ENCODE measurements around the gene IPP.
"Not testable (repeated sequence)": the region's sequence is repeated elsewhere in the genome, so short reads cannot be mapped to it uniquely, and the experiment has no call there.

The IPP gene

DNA sequence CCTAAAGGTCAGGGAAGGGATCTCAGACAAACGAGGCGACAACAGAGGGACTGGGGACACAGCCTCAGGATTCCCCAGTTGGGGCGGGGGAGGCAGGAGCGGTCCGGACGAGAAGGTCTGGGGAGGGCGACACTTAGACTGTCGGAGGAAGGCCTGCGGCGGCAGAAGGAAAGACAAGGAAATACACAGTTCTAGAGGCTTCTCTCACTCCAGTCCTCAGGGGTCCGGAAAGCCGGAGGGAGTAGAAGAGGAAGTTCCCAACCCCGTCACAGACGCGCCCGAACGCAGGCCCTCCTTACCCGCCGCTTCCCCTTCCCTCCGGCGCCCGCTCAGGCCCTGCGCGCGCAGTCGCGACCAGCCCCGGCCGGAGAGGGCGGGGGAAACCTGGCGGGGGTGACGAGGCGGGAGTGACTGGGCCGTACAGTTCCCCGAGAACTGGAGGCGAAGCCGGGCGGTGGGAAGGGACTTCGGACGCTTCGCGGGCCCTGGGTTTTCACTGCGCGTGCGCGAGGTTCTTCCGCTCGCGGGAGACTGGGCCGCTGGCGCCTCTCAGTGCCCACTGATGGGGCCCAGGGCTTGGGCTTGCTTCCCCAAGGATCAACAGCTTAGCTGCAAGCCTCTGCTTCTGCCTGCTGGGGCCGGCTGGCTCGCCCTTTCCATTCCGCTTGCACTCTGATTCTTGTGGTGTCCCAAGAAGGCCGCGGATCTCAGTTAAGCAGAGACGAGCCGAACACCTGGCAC, at the start of gene IPP:
Gene IPP, minus strand, starts transcription at position 356 of the 741 bp plus-strand sequence. CDS start 4,242 bp downstream, outside the sequence.
- FAIRE-seq = no peak

GRCh38 chr1:45796946-45797345, 46.5 kb upstream of the IPP start:
- FAIRE-seq = no peak

- FAIRE-seq = no peak
Measured at GRCh38 chr1:45796381-45796780, 45.9 kb upstream of the IPP start.

DNA sequence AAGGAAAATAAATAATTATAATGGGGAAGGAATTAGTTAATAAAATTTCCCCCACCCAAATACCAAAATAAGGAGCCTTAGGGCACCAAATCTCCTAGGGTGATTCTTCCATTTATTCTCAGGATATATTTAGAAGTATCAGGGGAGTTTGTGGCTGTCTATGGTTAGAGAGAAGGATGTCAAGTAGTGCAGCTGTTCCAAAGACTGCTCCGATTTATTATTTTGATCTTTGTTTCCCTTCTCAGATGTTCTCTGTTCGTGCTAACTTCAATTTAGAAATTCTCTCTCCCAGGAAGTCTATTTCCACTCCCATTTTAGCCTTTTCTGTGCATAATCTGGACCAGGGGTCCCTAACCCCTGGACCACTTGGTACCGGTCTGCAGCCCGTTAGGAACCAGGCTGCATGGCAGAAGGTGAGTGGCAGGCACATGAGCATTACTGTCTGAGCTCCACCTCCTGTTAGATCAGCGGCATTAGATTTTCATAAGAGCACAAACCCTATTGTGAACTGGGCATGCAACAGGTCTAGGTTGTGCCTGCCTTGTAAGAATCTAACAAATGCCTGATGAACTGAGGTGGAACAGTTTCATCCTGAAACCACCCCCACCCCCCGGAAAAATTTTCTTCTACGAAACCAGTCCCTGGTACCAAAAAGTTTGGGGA, 43.6 kb upstream of the IPP start:
- FAIRE-seq = no peak

- FAIRE-seq = no peak
Measured at GRCh38 chr1:45792744-45793143, 42.3 kb upstream of the IPP start.

DNA sequence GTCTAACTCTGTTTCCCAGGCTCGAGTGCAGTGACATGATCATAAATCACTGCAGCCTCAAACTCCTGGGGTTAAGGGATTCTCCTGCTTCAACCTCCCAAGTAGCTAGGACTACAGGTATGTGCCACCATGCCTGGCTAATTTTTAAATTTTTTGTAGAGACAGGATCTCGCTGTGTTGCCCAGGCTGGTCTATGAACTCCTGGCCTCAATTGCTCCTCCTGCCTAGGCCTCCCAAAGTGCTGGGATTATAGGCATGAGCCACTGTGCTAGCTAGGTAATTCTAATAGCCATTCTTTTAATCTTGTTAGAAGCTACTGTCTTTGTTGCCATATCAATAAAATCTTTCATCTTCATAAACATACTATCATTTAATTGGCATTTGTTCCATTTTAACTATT, 39.1 kb upstream of the IPP start:
- FAIRE-seq = no peak

DNA sequence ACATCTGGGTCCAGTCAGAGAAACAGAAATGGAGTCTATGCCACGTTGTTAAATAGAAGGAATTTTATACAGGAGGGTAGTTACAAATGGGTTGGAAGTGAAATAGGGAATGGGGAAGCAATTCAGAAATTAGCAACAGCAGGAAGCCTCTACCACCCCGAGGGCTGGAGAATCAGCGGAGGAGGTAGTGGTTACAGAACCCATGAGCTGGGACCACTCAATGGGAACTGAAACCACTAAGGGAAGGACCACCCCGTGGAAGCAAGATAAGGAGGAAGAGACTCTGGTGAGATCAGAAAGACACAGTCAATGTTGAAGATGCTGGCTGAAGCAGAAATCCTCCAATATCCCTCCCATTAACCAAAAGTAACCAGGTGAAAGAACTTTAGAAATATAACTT, 37.5 kb upstream of the IPP start:
- FAIRE-seq = no peak

GRCh38 chr1:45785583-45785982, 35.1 kb upstream of the IPP start:
- no peak for FAIRE-seq

DNA sequence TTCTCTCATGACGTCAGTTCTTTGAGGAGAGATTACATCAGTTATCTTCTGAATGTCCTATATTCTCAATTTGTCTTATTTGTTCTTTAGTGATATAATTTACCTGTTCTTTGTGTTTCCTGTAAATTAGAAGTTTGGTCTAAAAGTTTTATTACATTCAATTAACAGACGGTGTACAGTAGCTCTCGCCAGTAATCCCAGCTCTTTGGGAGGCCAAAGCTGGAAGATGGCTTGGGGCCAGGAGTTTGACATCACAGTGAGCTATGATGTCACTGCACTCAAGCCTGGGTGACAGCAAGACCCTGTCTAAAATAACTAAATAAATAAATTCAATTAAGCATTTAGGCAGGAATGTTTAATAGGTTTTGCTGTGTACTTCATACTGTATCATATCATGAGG, 25.3 kb upstream of the IPP start:
- no peak for FAIRE-seq

GRCh38 chr1:45772971-45773370, 22.5 kb upstream of the IPP start:
- no peak for FAIRE-seq

GRCh38 chr1:45769261-45769932, 18.9 kb upstream of the IPP start:
- no peak for FAIRE-seq

GRCh38 chr1:45767035-45767434, 16.6 kb upstream of the IPP start:
- no peak for FAIRE-seq

DNA sequence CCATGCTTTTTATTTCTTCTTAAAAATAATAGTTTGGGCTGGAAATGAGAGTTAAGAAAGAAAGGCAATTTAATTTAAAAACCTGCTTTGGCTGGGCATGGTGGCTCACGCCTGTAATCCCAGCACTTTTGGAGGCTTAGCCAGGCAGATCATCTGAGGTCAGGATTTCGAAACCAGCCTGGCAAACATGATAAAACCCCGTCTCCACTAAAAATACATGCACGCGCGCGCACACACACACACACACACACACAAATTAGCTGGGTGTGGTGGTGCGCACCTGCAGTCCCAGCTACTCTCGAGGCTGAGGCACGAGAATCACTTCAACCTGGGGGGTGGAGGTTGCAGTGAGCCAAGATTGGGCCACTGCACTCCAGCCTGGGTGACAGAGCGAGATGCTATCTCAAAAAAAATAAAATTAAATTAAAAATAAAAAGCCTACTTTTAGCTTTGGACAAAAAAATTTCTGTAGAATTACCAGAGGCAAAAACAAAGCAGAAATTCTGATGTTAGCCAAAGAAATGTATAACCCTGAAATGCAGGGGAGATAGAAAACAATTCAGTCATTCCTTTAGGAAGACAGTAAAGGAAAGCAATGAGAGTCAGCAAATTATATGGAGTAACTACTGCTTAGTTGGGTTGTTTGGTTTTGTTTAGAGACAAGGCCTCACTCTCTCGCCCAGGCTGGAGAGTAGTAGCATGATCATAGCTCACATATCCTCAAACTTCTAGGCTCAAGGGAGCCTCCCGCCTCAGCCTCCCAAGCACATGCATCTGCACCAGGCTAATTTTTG, 15.7 kb upstream of the IPP start:
- FAIRE-seq = no peak

GRCh38 chr1:45762291-45762690, 11.8 kb upstream of the IPP start:
- FAIRE-seq = no peak

- no peak for FAIRE-seq
Measured at GRCh38 chr1:45755697-45756096, 5.2 kb upstream of the IPP start.

DNA sequence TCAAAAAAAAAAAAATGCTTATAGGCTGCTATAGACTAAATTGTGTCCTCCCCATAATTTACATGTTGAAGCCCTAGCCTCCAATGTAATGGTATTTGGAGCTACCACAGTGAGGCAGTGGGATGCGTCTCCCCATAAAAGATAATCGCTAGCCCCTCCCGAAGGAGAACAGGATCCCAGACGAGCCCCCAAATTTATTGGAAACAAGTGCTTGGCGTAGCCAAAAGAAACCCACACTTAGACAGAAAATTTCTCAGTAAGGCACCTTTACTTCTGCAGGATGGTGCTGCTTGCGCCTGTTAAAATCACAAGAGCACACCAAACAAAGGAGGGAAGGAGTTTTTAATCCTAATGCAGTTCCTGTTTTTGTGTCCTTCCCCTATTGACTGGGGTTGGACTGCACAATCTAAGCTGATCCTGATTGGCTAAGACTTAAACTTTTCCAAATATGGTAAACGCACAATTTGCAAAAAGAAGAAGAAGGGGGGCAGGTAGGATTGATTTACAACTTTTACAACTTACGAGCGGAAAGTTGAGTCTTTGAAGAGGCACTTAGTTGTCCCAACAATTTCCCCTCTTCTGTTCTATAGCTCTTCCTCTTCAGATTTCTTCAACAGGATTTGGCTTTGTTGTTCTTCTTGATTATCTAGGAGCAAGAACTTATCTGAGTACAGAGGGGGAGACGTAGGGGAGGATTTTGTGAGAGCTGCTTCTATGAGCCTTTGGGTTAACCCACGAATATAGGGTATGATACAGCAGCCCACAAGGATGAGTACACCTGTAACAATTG, 3.0 kb upstream of the IPP start:
- FAIRE-seq = no peak

GRCh38 chr1:45752441-45753052, 2.1 kb upstream of the IPP start:
- FAIRE-seq = no peak

DNA sequence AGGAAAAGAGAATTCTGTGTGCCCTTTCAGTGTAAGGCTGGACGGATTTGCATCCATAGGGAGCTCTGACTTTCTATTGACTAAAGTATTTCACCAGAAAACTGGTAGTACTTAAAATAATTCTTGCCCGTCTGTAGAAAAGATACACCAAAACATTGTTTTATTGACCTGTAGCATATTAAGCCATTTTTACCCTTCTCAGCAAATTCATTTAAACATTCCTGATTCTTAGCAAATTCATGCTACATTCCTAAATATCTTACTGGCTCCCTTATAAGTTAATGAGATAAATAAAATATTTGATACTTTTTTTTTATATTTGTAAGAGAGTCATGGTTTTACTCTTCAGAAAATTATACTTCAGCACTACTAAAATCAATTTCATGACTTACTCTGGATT, 1.6 kb upstream of the IPP start:
- FAIRE-seq = no peak

- FAIRE-seq = not testable (repeated sequence)
Measured at GRCh38 chr1:45751039-45751838, 786 bp upstream of the IPP start.

- FAIRE-seq = no peak
Measured at GRCh38 chr1:45746922-45747321, 3.5 kb downstream of the IPP start.

DNA sequence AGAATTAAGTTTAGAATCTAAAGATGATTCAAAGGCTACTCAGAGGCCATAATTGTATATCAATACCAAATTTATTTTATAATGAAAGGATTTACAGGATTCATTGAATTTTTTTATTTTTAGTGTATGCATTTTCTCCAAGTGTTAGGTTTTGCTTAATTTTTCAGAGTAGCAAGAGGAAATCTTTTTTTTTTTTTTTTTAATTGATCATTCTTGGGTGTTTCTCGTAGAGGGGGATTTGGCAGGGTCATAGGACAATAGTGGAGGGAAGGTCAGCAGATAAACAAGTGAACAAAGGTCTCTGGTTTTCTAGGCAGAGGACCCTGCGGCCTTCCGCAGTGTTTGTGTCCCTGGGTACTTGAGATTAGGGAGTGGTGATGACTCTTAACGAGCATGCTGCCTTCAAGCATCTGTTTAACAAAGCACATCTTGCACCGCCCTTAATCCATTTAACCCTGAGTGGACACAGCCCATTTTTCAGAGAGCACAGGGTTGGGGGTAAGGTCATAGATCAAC, 10.8 kb downstream of the IPP start:
- not testable (repeated sequence) for FAIRE-seq
